NB4 (cell line): ENCODE measurements around the gene PADI2.

Experiments used
- DNase-seq: peaks from one replicate; pipeline ENCODE4 v3.0.0; 2010; ENCODE audit warnings: low read depth
- H3K4me3 ChIP-seq: one replicate; pipeline ENCODE4 v1.5.1; 2011; ENCODE audit warnings: mild to moderate bottlenecking, low read depth, low read length, moderate library complexity
- MYC ChIP-seq: IDR thresholded peaks from 2 replicates; pipeline ENCODE4 v1.6.1; 2011; ENCODE audit warnings: low read depth, low read length
- POLR2A ChIP-seq: IDR thresholded peaks from 2 replicates; pipeline ENCODE4 v1.6.1; 2011; ENCODE audit warnings: mild to moderate bottlenecking; ENCODE audit not compliant: insufficient read length; ENCODE audit errors: extremely low read depth
- TF ChIP-seq, protein P1 (sequence below): IDR thresholded peaks from 2 replicates; pipeline ENCODE4 v1.6.1; 2011; ENCODE audit warnings: low read depth, low read length
- TF ChIP-seq, protein P2 (sequence below): IDR thresholded peaks from one replicate; pipeline ENCODE4 v1.5.1; 2012; ENCODE audit warnings: low read depth, low read length

The PADI2 gene

DNA sequence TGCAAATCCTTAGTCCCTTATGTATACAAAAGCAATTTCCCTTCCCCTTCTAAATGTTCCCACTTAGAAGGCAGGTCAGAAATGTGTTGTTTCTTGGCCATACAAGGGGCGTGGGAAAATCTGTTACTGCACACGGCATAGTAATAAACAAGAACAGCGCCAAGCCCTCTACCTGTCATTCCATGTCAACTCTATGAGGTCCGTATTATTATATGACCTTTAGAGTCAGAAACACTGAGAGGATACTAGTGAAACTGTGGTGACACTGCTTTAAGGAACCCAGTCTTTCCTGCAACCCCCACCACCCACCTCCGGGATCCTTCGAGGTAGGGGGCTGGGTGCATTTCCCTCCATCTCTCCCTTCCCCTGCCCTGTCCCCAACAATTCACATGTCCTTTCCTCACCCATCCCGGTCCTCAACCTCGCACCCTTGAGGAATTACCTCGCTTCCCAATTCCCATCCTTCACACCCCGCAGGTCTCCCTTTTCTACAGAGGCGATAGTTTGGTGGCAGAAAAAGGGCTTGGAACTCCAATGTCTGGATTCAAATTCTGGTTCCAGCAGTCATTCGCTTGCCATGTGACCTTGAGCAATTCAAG is 66.1 kb downstream of the PADI2 start:
- TF ChIP-seq POLR2A, result no peak

DNA sequence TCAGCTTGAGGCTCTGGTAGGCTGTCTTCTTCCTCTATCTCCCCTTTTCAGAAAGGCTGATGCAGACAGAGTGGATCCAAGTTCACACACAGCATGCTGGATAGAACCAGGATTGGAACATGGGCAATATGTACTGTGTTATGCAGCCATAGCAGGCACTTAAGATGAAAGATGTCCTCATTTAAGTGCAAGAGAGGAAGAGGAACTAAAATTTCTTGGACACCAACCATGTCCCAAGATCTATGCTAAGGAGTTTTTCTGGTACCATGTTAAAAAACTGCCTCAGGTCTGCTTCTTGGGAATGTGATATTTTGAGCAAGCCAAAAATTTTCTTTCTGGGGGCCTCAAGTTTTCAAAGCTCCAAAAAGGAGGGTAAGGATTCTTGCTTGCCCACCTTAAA is 66.6 kb downstream of the PADI2 start:
- DNase-seq, result no peak
- no peak for TF ChIP-seq POLR2A
- TF ChIP-seq, protein P1, sequence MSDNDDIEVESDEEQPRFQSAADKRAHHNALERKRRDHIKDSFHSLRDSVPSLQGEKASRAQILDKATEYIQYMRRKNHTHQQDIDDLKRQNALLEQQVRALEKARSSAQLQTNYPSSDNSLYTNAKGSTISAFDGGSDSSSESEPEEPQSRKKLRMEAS, result no peak
- TF ChIP-seq, protein P2, sequence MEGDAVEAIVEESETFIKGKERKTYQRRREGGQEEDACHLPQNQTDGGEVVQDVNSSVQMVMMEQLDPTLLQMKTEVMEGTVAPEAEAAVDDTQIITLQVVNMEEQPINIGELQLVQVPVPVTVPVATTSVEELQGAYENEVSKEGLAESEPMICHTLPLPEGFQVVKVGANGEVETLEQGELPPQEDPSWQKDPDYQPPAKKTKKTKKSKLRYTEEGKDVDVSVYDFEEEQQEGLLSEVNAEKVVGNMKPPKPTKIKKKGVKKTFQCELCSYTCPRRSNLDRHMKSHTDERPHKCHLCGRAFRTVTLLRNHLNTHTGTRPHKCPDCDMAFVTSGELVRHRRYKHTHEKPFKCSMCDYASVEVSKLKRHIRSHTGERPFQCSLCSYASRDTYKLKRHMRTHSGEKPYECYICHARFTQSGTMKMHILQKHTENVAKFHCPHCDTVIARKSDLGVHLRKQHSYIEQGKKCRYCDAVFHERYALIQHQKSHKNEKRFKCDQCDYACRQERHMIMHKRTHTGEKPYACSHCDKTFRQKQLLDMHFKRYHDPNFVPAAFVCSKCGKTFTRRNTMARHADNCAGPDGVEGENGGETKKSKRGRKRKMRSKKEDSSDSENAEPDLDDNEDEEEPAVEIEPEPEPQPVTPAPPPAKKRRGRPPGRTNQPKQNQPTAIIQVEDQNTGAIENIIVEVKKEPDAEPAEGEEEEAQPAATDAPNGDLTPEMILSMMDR, result no peak
- TF ChIP-seq MYC, result no peak
- peak overlapping the region; percentile 99 for H3K4me3 ChIP-seq

More for the DNA sequence above, 66.1 kb downstream of the PADI2 start:
- no peak for DNase-seq
- H3K4me3 ChIP-seq, result peak overlapping the region; percentile 99

DNA sequence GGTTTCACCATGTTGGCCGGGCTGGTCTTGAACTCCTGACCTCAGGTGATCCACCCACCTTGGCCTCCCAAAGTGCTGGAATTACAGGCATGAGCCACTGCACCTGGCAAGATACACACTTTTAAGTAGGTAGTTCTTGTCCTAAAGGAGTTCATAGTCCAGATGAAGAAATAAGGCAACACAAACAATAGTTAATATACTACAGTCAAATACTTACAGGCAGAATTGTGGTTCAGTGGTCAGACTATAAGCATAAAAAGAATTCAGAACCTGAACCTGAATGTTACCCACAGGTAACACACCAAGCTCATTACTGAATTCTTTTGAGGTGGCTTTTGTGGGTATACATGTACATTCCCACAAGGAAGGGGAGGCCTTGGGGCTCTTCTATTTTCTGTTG is 67.2 kb downstream of the PADI2 start:
- TF ChIP-seq POLR2A (no peak), MYC (no peak)
- TF ChIP-seq, protein P1, result no peak
- TF ChIP-seq, protein P2, result no peak
- DNase-seq, result no peak
- H3K4me3 ChIP-seq, result peak overlapping the region; percentile 99

DNA sequence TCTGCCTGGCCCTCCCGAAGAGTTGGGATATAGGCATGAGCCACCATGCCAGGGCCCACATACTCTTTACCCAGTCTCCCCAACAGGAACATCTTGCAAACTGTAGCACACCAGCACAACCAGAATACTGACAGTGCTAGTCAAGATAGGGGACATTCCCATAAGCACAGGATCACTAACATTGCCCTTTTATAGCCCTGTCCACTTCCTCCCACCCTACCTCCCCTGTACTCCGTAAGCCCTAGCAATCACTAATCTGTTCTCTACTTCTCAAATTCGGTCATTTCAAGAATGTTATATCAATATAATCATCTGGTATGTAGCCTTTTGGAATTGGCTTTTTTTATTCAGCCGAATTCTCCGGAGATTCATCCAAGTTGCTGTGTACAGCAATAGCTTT is 71.3 kb downstream of the PADI2 start:
- no peak overlapping the region for H3K4me3 ChIP-seq
- DNase-seq, result no peak
- TF ChIP-seq, protein P1, result no peak
- TF ChIP-seq POLR2A (no peak), MYC (no peak)
- TF ChIP-seq, protein P2, result no peak

DNA sequence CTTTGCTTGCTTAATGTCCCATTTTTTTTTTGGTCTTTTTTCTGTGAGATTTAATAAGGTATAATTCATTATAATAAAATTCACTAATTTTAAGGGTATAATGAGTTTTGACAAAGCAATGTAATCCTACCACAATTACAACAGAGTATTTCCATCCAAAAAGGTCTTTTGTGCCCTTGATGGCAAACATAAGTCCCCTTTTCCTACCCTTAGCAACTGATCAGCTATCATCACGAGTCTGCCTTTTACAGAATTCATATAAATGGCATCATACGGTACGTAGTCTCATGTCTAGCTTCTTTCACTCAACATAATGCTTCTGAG is 73.0 kb downstream of the PADI2 start:
- DNase-seq, result no peak
- no peak overlapping the region for H3K4me3 ChIP-seq

DNA sequence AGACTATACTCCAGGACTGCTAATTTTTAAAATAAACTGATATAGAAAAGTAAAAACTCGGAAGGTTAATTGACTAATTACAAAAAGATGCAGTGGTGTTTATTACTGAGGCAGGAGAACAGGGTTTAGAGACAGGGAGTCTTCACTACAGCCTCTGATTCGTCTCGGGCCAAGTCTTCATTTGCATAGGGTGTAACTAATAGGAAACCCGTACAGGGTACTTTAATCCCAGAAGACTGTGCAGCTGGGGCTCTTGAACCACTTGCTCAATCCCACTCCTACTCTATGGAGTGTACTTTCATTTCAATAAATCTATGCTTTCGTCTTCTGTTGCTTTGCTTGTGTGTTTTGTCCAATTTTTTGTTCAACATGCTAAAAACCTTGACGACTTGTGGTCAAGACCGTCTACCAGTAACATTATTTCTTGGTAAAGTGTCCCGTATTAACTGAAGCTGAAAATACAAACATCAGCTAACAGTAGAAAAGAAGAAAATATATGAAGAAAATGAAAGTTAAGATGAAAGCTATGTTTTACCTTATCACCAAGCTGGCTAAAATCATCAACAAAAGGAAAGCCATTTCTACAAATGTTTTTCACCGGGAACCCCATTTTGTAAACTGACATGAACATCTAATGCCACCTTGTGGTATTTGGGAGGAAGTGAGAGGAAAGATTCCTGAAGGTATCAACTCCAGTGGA is 73.5 kb downstream of the PADI2 start:
- peak; percentile 64 for DNase-seq
- no peak for TF ChIP-seq POLR2A
- TF ChIP-seq, protein P2, result peak; percentile 64
- no peak overlapping the region for H3K4me3 ChIP-seq

More for the DNA sequence above, 73.0 kb downstream of the PADI2 start:
- TF ChIP-seq, protein P1, result no peak
- TF ChIP-seq POLR2A (no peak), MYC (no peak)
- TF ChIP-seq, protein P2, result no peak
